Uterus (tissue), 2 donors: ENCODE data around the gene USO1.

Experiments used
- CTCF ChIP-seq, 4 experiments: fragments of 200-600 bp in 2 of 4; fragments of 450-650 bp in 2 of 4; sonication (generic) in 2 of 4; IDR thresholded peaks; one replicate each; pipeline ENCODE4 v1.5.1; 2016 to 2019; ENCODE audit warnings: antibody characterized with exemption in 4 of 4, mild to moderate bottlenecking in 2 of 4, moderate library complexity in 1 of 4
- POLR2A ChIP-seq, 2 donors: fragments of 450-650 bp; IDR thresholded peaks; one replicate each; pipeline ENCODE4 v1.6.1; 2016; ENCODE audit warnings: antibody characterized with exemption in 2 of 2, mild to moderate bottlenecking in 1 of 2, moderate library complexity in 1 of 2

- TF ChIP-seq POLR2A (IDR thresholded peaks at IDR 0.05) (no peak), CTCF (IDR thresholded peaks at IDR 0.05) (no peak)
These were observed 2.7 kb downstream of the USO1 start for GRCh38 chr4:75727073-75727472.
